Posterior cingulate gyrus (tissue), 11 donors: ENCODE data around the gene TFB1M.
"Not testable (repeated sequence)": the region's sequence is repeated elsewhere in the genome, so short reads cannot be mapped to it uniquely, and the experiment has no call there.

Experiments
- DNase-seq, 10 donors: peaks; one replicate each; pipeline versions ENCODE4 v3.0.0 to v3.0.0-alpha.2; 2020 to 2021; ENCODE audit warnings: mixed read lengths in 3 of 10
- intact Hi-C: fragments of 100-400 bp; cut with DNase I; formaldehyde crosslinking; loops from one replicate; pipeline ENCODE4 v1.15.1; 2023

The TFB1M gene

DNA sequence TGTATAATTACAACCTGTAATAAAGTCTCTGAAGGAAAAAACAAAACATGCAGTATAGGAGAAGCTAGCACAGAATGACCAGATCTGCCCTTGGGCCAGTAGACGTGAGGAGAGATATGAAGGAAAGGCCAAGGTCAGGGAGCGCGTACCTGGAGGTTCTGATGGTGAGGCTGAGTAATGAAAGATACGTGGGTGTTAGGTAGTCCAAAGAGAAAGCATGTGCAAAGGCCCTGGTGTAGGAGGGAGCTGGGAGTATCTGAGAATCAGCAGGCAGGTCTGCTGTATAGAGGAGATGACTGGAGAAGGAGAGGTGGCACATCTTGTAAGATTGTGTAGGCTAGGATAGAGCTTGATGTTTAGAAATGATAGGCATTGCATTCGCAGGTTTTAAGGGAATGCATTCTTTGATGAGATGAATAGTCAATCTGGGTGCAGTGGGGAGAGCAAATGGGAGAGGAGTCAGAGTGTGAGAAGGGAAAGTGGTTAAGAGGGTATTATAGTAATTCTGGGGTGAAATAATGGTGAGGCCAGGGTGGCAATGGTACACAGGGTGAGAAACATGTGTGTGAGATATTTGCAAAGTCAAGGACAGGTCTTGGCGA is 15.9 kb upstream of the TFB1M start:
- DNase-seq: no peak
- intact Hi-C loops: no loop called here

DNA sequence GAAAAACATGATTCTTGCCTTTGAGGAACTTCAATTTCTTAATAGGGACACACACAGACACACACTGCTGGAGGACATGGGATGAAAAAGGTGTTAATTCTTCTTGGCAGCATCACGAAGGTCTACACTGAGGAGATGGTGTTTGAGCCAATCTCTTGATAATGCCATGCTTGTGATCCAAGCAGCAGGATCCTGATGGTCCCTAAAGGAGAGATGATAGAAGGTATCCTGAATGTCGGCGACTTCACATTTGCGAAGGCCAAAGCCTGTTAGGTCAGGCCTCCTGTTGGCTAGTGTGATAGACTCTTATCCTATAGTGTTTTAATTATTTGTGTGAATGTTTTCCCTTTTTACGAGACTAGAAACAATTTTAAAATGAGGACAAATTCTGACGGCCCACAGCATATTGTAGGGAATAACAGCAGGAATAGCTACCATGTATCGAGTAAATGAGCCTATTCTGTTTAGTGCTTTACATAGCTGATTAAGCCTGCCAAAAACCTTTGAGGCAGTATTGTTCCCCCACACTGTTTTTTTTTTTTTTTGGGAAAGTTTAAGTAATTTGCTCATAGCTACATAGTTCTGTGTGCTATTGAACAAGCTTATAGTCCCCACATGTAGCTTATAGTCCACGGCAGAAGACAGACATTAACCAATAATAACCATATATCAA is 15.3 kb upstream of the TFB1M start:
- intact Hi-C loops: loop anchor here (10.0 kb wide), 1 partner anchor 1355 kb away; no protein-coding TSS in a partner anchor
- no peak for DNase-seq

DNA sequence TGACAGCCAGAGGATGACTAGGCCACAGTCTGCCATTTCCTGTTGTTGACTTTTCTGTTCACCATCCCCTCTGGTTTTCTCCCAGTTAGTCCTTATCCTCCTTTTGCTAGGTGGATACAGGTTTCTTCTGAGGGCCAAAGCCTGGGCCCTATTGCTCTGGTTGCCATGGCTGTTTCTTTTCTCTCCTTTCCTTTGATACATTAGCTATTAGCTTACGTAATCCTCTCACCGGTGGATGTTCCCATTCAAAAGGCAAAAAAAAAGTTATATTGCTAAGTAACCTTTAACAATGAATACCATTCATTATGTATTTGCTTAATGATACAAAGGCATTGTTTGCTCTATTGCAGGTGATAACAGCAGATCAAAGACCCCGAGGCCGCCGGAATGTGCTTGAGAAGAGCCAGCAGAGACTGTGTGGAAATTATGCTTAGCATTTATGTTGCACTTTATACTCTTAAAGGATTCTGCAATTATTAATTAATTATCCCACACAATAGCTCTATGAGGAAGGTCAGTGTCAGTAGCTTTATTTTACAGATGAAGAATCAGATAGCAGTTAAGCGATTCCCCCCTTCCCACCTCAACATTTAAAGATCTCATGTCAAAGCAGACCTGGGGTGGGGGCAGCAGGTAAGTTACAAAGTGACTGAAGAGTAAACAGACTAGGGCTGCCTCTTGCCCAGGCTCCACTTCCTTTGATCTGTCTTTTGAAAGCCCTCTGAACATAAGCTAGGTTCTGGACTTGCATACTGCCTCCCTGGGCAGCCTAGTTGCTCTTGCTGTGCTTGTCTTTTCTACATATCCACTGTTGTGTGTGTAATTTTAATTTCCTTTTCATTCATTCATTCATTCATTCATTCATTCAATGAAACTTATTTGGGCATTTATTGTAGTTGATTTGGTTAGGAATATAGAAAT is 14.5 kb upstream of the TFB1M start:
- intact Hi-C loops: loop anchor here (10.0 kb wide), 1 partner anchor 1356 kb away; no protein-coding TSS in a partner anchor
- peak in 1 of 10 donors; percentile 24 for DNase-seq

DNA sequence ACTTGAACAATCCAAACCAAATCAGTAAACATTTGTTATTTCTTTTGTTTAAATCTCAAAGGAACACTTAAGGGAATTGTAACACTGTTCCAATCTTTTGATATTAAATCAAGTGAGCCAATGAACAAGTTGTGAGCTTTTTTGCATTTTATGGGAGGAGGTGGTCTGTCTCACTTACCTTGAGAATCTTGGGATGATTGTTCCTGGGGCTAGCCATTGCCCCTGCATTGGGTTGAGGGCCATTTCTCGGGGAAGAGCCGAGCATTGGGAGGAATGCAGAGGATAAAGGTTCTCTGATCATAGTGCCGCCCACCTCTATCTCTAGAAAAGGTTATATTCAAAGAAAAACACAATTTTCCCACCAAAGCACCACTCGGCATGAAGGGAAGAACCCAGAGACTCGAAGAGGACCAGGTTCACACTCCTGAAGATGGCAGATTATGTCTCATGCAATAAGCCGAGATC is 13.8 kb upstream of the TFB1M start:
- intact Hi-C loops: loop anchor here (10.0 kb wide), 1 partner anchor 1357 kb away; no protein-coding TSS in a partner anchor
- peak in 2 of 10 donors; percentile 43 to 73 for DNase-seq

DNA sequence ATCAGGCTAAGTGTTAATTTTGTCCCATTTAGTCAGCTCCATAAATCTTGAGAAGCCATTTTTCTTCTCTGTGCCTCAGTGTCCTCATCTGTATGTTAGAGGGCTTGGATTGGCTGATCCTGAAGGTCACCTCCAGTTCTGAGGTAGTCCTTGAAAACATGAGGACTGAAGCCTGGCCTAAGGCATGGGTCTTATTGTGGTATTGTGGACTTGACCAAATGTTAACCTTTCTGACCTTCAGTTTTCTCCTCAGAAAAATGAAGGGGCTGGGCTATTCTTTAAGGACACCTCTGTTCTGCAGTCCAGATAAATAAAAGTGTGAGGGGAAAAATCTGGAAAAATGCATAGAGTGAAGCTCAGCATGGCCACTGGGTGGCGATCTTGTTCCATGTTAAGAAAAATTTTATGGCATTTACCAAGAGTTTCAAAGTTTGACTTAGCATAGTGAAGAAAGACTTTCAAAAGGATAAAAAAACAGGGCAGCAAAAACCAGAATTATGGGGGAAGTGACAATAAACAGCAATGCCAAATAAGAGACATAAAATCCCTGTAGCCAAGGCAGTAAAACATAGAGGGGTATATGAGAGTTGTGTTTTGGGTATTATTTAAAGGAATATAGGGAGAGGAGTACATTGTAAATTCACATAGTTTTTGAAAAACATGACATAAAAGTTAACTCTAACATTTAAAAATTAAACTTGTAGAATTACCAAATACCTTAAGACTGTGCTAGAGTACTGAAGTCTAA is 13.2 kb upstream of the TFB1M start:
- DNase-seq: peak in 7 of 10 donors; percentile 34 to 86 (median 50)
- intact Hi-C loops: loop anchor here (2.0 to 10.0 kb wide), 2 partner anchors 203 to 1357 kb away; no protein-coding TSS in a partner anchor

DNA sequence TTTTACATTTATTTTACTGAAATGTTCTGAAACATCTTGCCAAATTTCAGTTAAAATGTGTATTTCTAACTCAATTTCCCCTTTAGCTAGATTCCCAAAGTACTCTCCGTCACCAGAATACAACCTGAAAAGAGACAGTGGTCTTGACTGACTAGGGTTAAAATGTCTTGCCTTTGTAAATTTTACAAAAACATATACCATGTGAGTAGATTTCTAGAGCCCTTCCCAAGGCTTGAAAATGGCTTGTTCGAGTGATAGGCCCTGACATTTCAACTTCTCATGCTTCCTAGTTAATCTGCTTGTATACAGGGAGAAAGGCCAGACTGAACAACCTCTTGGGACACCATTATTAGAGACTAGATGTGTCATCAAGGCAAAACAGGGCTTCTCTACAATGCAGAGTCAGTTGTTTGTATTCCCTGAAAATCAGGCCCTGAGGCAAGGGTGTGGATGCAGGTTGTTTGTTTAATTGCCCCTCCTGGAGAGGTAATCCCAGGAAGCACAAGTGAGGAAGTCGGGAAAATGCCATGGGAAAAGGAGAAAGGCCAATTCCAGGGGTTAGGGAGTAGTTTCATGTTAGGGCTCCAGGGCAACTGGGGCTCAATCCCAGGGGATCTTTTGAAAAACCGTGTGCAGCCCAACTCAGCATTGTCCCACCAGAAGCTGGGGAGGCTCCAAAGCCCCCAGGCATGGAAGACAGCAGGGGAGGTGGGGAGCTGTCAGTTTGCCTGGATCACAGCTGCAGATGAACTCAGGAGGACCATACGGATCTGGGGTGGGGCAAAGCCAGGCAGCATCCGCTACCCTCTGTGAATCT is 11.6 kb upstream of the TFB1M start:
- intact Hi-C loops: loop anchor here (2.0 to 10.0 kb wide), 2 partner anchors 205 to 1359 kb away; no protein-coding TSS in a partner anchor
- DNase-seq: peak in 1 of 10 donors; percentile 56

DNA sequence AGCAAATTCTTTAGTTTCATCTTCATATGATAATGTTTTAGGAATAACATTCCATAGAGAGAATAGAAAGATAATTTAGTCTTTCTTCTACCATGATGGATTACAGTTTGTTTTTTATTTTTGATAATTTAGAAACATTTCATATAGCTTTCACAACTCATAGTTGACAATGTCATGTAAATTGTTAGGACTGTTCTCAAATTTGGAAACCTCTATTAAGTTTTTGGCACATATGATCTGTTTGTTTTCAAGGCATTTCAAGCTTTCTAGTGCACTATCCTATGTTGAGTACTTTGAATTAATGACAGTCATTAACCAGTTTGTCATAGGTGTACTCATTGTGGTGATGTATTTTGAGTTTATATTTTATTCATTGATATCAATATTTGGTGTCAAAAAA is 10.7 kb upstream of the TFB1M start:
- no peak for DNase-seq
- intact Hi-C loops: loop anchor here (10.0 kb wide), 1 partner anchor 1360 kb away; no protein-coding TSS in a partner anchor

DNA sequence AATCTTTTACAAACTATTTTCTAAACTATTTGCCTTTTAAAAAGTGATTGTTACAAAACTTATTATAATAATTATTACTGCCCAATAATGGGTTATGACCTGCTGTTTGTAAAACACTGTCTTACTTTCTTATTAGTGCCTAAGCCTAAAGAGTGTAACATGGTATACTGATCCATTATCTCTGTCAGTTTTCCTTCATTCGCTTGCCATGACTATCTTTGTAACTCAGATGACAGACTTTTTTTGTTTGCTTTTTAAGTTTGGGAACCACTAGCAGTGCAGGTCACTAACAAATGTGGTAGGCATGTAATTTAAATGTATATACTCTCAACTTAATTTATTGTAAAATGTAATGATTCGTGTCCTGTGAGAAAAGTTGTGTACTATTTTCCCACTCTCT is 9.9 kb upstream of the TFB1M start:
- intact Hi-C loops: loop anchor here (10.0 kb wide), 1 partner anchor 1361 kb away; no protein-coding TSS in a partner anchor
- no peak for DNase-seq

DNA sequence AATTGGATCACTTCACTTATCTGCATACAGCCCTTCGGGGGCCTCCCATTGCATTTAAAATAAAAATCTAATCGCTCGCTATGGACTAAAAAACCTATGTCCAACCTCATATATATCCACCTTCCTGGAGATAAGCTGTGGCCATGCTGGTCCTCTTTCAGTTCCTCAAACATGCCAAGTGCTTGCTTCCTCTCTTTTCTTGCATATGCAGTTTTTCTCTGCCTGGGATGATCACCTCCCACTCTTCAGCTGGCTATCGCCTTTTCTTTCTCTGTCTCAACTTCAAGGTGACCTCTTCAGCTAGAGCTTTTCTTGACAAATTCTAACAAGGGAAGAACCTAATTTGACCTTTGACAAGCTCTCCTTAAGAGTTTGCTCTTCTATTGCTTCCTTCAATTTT is 5.6 kb upstream of the TFB1M start:
- intact Hi-C loops: loop anchor here (10.0 kb wide), 1 partner anchor 1365 kb away; no protein-coding TSS in a partner anchor
- no peak for DNase-seq

DNA sequence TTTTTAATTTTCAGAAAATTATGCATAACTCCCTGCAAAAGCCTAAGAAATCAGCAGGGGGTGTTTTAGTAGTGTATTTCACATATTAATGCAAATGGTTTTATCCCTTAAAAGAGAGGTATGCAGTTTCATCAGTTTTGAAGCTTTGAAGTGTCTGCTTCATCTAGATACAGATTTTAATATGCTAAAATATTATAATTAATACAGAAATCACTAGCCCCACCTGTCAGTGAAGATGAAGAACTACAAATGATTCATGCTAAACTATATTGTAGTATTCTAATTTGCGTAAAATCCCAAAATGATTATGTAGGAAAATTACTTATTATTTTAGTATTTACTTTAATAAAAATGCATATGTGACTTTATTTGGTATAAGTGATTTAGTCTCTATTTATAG is 2.9 kb upstream of the TFB1M start:
- DNase-seq: no peak
- intact Hi-C loops: no loop called here

DNA sequence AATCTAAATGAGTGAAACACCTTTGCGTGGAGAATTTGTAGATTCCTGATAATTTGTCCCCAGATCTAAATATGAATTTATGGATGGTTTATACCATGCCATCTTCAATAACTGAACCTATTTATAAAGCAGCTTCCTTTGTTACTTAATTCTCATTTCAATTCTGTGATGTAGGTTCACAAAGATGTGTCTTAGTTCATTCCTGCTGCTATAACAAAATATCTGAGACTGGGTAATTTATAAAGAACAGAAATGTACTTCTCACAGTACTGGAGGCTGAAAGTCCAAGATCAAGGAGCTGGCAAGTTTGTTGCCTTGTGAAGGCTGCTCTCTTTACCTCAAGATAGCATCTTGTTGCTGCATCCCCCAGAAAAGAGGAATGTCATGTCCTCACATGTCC is 2.1 kb upstream of the TFB1M start:
- intact Hi-C loops: no loop called here
- no peak for DNase-seq

DNA sequence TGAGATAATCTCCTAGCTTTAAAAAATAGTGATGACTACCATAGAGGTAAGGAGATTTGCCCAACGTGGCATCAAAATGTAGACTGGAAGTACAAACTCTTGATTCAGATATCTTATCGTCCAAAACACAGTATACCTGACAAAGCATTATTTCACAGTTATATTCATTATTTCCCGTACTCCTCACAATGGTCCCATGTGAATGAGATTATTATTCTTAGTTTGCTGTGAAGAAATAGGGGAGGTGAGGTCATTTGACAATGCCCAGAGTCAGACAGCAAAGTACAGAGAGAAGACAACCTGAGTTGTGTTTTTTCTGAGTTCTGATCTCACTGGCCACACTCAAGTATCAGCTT is 1.2 kb upstream of the TFB1M start:
- DNase-seq: no peak
- intact Hi-C loops: loop anchor here (2.0 kb wide), 1 partner anchor 139 kb away; no protein-coding TSS in a partner anchor

DNA sequence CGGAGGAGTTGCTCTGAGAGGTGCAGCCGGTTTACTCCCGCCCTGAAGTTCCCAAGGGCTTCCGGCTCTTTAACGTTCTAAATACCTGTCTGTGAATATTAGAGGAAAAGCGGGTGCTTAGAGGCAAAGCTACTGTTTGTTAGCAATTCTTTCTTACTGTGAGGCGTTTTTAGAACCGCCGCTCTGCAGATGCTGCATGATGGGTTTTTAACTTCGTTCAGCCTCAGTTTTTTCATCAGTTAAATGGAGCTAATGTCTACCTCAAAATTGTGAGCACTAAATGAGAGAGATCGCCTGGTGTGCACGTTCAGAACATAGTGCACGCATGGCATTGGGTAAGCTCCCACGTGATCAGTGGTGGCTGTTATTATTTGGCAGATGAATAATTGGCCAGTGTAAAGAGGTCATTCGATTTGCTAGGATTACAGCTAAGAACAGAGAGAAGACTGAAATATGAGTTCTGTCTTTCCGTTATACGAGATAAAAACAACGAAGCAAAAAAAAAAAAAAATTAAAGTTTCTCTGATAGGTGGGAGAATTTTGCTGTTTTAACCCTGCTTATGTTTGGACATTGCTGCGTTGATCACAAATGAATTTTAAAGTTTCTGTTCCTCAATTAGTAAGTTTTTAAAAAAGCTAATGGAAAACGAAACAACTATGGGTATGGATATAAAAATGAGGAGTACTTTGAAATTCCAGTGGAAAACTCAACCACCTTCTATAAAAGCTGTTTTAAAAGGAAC is 660 bp upstream of the TFB1M start:
- intact Hi-C loops: loop anchor here (2.0 to 5.0 kb wide), 3 partner anchors 43 to 583 kb away; partner anchors contain the start of gene SCAF8
- peak in 2 of 10 donors; percentile 16 to 20 for DNase-seq

DNA sequence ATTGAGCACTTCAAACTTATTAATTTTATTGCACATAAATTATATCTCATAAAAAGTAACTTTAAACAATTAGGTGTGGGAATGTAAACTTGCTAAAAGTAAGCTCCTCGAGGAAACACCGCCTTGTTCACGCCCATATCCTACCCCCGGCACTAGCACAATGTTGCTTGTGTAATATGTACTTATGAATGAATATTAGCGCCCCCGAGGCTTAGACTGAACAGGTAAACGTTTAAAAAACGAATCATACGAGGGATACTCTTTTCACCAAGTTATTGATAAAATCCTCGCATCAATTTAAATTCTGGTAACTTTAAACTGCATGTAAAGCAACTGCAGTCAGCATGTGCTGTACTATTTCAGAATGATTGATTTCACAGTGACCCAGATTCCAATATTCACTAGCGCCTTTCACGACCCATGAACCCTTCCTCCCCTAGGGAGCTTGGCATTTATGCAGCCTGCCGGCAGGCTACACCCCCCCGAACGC is 637 bp downstream of the TFB1M start:
- DNase-seq: no peak
- intact Hi-C loops: loop anchor here (2.0 to 5.0 kb wide), 3 partner anchors 41 to 581 kb away; partner anchors contain the start of gene SCAF8

DNA sequence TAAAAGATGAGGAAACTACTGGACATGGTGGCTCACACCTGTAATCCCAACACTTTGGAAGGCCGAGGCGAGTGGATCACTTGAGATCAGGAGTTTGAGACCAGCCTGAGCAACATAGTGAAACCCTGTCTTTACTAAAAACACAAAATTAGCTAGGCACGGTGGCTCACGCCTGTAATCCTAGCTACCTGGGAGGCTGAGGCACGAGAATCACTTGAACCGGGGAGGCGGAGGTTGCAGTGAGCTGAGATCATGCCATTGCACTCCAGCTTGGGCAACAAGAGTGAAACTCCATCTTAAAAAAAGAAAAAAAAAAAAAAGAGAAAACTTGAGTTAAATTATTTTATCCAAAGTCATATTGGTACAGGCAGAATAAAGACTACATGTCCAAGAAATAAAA is 1.3 kb downstream of the TFB1M start:
- intact Hi-C loops: loop anchor here (5.0 kb wide), 2 partner anchors 41 to 581 kb away; partner anchors contain the start of gene SCAF8

DNA sequence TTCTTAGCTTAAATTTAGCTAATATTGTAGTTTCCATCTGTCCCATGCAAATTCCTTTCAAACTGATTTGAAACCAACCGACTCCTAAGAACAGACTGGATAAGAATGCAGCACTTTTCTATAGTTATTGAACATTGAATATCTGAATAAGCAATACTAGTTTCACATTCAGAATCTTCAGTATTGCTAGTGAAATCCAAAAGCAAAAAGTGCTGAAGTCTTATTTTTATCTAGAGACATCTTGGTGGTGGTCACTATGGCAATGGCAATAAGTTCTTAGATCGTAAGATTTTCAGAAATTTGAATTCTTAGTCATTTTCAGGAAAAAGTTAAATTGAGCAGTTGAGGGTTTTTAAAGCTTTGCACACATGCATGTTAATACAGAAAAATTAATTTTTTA is 2.7 kb downstream of the TFB1M start:
- DNase-seq: no peak

More for the DNA sequence above, 1.3 kb downstream of the TFB1M start:
- not testable (repeated sequence) for DNase-seq

DNA sequence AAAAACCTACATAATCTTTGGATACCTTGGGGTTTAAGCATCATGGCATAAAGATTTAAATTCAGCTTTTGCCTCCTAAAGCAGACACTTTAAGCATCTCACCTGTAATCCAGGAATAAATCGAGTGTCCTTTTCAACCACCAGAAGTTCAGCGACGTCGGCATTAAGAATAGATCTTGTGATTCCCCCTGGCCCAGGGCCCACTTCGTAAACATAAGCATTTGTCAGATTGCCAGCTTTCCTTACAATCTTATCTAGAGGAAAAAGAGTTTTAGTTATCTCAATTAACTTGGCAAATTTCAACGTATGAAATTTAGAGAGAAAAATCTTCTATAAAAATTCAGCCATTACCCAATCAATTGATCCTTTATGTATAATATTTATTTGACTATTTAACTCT is 3.2 kb downstream of the TFB1M start:
- intact Hi-C loops: loop anchor here (5.0 kb wide), 2 partner anchors 39 to 579 kb away; partner anchors contain the start of gene SCAF8
- no peak for DNase-seq

More for the DNA sequence above, 2.7 kb downstream of the TFB1M start:
- intact Hi-C loops: loop anchor here (5.0 kb wide), 2 partner anchors 39 to 579 kb away; partner anchors contain the start of gene SCAF8

DNA sequence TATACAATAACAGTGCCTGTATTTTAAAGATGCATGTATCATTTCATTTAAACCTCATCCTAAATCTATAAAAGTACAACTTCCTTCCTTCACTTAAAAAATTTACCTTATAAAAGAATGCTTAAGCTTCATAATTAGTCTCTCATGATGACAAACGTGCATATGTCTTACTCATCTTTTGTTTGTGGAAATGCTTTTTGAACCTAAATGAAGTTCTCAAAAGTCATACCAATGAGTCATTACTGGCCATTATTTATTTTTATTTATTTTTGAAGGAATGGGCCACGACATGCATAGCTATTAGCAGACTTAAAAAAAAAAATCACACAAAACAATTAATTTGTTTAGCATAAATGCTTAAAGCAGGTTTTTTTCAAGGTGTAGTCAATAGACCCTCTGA is 3.7 kb downstream of the TFB1M start:
- intact Hi-C loops: loop anchor here (5.0 kb wide), 2 partner anchors 38 to 578 kb away; partner anchors contain the start of gene SCAF8
- no peak for DNase-seq
